IPS DF 6.9 (cell line): ENCODE results near the gene OR52I2.

Experiments
- DNase-seq: peaks from one replicate; pipeline ENCODE4 v3.0.0-alpha.2; 2013; ENCODE audit warnings: low read depth, low spot score
- H3K27ac ChIP-seq: one replicate; pipeline ENCODE4 v1.5.1; 2013; ENCODE audit warnings: low read length, control low read depth
- H3K27me3 ChIP-seq: 2 replicates; pipeline ENCODE4 v1.6.1; 2013; ENCODE audit warnings: mild to moderate bottlenecking, low read length; ENCODE audit not compliant: control insufficient read depth, insufficient read depth
- H3K36me3 ChIP-seq: 2 replicates; pipeline ENCODE4 v1.6.1; 2013; ENCODE audit warnings: low read length; ENCODE audit not compliant: control insufficient read depth, insufficient read depth
- H3K4me1 ChIP-seq: 2 replicates; pipeline ENCODE4 v1.6.1; 2013; ENCODE audit warnings: low read length; ENCODE audit not compliant: control insufficient read depth, insufficient read depth
- H3K4me3 ChIP-seq: 2 replicates; pipeline ENCODE4 v1.5.1; 2013; ENCODE audit warnings: mild to moderate bottlenecking, low read length
- H3K9me3 ChIP-seq: 2 replicates; pipeline ENCODE4 v1.6.1; 2013; ENCODE audit warnings: low read length, inconsistent platforms; ENCODE audit not compliant: control insufficient read depth, insufficient read depth
- WGBS: extraction: QIAGEN DNeasy Blood & Tissue Kit; methylation state at CpG from one replicate; pipeline ENCODE4 v1.1.7; 2013; ENCODE audit warnings: mixed read lengths, missing lambda C conversion rate; ENCODE audit not compliant: insufficient read length, insufficient coverage; 5-methylcytosine and 5-hydroxymethylcytosine counted together

Gene OR52I2

DNA sequence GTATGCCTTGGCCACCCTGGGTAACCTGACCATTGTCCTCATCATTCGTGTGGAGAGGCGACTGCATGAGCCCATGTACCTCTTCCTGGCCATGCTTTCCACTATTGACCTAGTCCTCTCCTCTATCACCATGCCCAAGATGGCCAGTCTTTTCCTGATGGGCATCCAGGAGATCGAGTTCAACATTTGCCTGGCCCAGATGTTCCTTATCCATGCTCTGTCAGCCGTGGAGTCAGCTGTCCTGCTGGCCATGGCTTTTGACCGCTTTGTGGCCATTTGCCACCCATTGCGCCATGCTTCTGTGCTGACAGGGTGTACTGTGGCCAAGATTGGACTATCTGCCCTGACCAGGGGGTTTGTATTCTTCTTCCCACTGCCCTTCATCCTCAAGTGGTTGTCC is 58.4 kb downstream of the OR52I2 start:
- no peaks in the 10 kb centered on the region for H3K9me3 ChIP-seq
- no peak for DNase-seq
- no CpG with 5 or more reads among the region's 6 CpGs for WGBS
- no peaks in the 10 kb centered on the region for H3K36me3 ChIP-seq
- no peaks in the 10 kb centered on the region for H3K4me1 ChIP-seq
- no peak overlapping the region for H3K4me3 ChIP-seq
- H3K27ac ChIP-seq, result no peak overlapping the region
- no peaks in the 10 kb centered on the region for H3K27me3 ChIP-seq

DNA sequence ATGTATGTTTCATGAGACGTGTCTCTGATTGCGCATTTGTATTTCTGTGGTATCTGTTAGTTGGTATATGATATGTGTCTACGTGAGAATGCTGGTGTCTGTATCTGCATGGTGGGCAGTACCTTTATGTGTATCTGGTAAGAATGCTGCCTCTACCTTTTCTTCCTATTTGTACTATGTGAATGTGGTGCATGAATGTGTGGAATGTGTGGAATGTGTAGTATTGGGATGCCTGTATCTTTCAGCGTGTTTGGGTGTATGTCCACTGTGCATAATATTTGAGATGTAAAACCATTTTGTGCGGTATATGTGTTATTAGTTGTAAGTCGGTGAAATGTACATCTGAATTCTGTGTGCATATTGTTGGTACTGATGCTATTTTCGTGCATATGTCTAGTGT is 60.0 kb downstream of the OR52I2 start:
- H3K27ac ChIP-seq, result no peak overlapping the region
- no peaks in the 10 kb centered on the region for H3K9me3 ChIP-seq
- no peaks in the 10 kb centered on the region for H3K36me3 ChIP-seq
- no peak overlapping the region for H3K4me3 ChIP-seq
- no peak for DNase-seq
- 100% methylated on average over 3 of the region's 7 CpGs for WGBS
- no peaks in the 10 kb centered on the region for H3K4me1 ChIP-seq
- no peaks in the 10 kb centered on the region for H3K27me3 ChIP-seq

- Histone ChIP-seq H3K9me3 (no peaks in the 10 kb centered on the region), H3K4me3 (no peak overlapping the region), H3K36me3 (no peaks in the 10 kb centered on the region), H3K27me3 (no peaks in the 10 kb centered on the region), H3K4me1 (no peaks in the 10 kb centered on the region), H3K27ac (no peak overlapping the region)
- no CpG with 5 or more reads among the region's 7 CpGs for WGBS
- no peak for DNase-seq
Observed at GRCh38 chr11:4642043-4642442, 60.5 kb downstream of the OR52I2 start.
